ENCODE data around the gene TMEM132E.

Gene TMEM132E

DNA sequence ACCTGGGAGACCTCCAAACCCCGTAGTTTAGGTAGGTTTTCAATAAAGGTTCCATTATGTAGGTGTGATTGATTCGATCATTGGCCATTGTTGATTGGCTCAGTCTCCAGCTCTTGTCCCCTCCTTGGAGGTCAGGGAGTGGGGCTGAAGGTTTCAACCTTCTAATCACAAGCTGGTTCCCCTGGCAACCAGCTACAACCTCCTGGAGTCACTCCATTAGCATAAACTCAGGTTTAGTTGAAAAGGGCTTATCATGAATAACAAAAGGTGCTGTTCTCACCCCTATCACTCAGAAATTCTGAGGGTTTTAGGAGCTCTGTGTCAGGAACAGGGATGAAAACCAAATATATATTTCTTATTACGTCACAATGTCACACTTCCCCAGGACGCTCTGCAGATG, 28.5 kb downstream of the TMEM132E start:
- Histone ChIP-seq H3K4me1 (peaks cover 0 to 5% (median 4%) of the 10 kb centered on the region in 10 experiments; a peak in 2 of 20 replicates), H3K27ac (no peak overlapping the region), H3K36me3 (no peaks in the 10 kb centered on the region), H3K9ac (no peak overlapping the region), H3K27me3 (peaks cover 0 to 14% (median 0%) of the 10 kb centered on the region in 11 experiments; a peak in 3 of 22 replicates), H3K9me3 (replicated peaks in 1 of 11) (no peaks in the 10 kb centered on the region), H3K4me3 (no peak overlapping the region), H3K4me2 (no peak overlapping the region), H4K20me1 (peaks cover 0 to 3% (median 0%) of the 10 kb centered on the region in 11 experiments; a peak in 2 of 22 replicates)
- no peak for TF ChIP-seq Cebpa-rat (IDR thresholded peaks at IDR 0.05)

DNA sequence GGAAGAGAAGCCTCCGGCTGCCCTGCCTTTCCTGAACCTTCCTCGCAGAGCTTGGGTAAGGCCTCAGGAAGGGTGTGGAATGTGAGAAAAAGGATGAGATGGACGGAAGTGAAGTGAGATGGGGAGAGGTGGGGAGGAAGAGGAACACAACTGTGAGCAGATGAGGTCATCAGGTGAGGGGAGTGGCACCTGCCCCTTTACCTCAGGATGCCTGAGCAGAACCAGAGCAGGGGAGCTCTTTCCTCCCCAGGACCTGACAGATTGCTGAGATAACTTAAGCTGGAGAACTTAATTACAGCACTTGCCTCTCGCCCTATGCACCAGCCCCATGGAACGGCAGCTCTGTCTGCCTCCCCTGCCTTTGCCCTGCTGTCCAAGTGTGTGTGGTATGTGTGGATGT, 29.8 kb downstream of the TMEM132E start:
- peaks cover 0 to 14% (median 0%) of the 10 kb centered on the region in 11 experiments; a peak in 3 of 22 replicates for H3K27me3 ChIP-seq
- H3K4me2 ChIP-seq, result no peak overlapping the region
- no peak overlapping the region for H3K27ac ChIP-seq
- no peaks in the 10 kb centered on the region for H3K9me3 ChIP-seq (replicated peaks in 1 of 11)
- H3K36me3 ChIP-seq, result no peaks in the 10 kb centered on the region
- no peak overlapping the region for H3K9ac ChIP-seq
- no peak overlapping the region for H3K4me3 ChIP-seq
- peaks cover 0 to 15% (median 14%) of the 10 kb centered on the region in 10 experiments; a peak in 13 of 20 replicates for H3K4me1 ChIP-seq
- no peaks in the 10 kb centered on the region; a peak in 1 of 22 replicates for H4K20me1 ChIP-seq
- TF ChIP-seq Cebpa-rat (IDR thresholded peaks at IDR 0.05), result no peak

DNA sequence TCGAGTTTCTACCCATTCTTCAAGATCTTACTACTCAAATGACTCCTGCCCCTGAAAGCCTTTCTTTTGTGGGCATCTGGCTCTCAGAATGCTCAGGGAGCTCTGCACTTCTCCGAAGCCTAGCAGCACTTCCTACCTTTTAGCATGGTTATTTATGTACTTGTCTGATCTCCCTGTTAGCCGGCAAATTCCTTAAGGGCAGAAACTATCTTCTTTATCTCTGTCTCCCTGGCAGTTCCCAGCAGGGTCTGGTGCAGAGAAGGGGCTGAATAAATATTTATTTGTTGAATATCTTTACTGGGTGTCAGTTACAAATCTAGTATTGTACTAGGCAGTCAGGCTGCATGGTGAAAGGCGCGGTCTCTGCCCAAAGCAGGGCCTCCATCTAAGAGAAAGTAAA, 30.7 kb downstream of the TMEM132E start:
- no peaks in the 10 kb centered on the region for H3K9me3 ChIP-seq (replicated peaks in 1 of 11)
- H4K20me1 ChIP-seq, result no peaks in the 10 kb centered on the region; a peak in 1 of 22 replicates
- H3K4me3 ChIP-seq, result no peak overlapping the region
- no peaks in the 10 kb centered on the region for H3K36me3 ChIP-seq
- H3K4me2 ChIP-seq, result no peak overlapping the region
- peaks cover 0 to 14% (median 0%) of the 10 kb centered on the region in 11 experiments; a peak in 3 of 22 replicates for H3K27me3 ChIP-seq
- H3K27ac ChIP-seq, result no peak overlapping the region
- TF ChIP-seq Cebpa-rat (IDR thresholded peaks at IDR 0.05), result no peak
- H3K4me1 ChIP-seq, result peaks cover 0 to 23% (median 21%) of the 10 kb centered on the region in 10 experiments; a peak in 18 of 20 replicates
- H3K9ac ChIP-seq, result no peak overlapping the region

DNA sequence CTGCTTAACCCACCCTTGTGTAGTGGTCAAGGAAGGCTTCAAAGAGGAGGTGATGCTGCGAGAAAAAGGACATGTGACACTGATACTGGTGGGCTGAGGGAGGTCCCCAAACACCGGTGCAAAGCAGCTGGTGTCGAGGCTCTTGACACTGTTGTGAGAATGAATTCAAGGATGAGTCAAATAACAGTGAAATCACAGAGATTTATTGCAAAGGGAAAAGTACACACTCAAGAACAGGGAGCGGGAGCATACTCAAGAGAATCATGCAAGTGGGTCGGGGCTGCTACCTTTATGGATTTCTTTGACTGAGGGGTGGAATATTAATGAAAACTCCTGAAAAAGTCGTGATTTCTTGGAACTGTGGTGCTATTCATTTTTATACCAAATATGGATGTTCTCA, 31.1 kb downstream of the TMEM132E start:
- Histone ChIP-seq H3K27ac (no peak overlapping the region), H3K4me3 (no peak overlapping the region), H3K9ac (no peak overlapping the region)

DNA sequence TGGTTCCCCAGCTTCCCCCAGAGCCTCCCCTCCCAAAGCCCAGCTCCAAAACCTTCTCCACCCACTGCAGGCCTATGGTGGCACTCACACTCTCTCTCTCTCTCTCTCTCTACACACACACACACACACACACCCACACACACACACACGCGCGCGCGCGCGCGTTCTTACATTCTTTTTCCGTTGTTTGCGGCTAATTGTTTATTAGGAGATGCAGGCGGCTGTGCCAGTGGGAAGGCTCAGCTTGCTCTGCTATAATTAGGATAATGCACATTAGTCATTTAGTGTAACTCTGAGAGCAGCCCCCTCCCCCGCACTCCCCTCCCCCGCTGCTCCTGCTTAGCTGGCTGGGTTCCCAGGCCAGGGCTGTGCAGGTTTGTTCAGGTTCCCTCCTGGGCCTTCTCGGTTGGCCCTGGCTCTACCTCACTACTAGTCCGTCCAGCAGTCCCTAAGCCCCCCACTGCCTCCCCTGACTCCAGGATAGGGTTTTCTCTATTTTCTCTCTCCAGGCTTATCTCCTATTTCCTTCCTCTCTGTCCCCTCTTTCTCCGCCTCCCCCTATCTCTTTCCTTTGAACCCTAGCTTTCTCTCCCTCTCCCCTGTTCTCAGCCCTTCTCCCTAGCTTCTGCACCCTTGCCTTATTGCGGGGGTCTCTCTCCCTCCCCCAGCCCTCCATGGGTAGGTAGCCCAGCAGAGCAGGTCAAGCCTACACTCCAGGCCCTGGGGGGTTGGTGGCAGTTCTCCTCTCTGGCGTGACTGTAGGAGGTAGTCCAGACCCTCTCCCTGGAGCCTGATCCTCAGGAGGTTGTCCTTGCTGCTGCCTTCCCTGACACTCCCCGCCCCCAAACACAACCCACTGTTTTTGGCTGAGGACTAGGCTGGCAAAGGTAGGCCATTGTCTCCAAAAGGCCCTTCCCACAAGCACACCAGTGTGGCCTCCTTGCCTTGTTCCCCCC, 34.0 kb downstream of the TMEM132E start:
- H3K27me3 ChIP-seq, result peaks cover 0 to 5% (median 0%) of the 10 kb centered on the region in 11 experiments; a peak in 3 of 22 replicates
- H3K4me2 ChIP-seq, result peak overlapping the region in 9 of 11 experiments; percentile 9 to 80 (median 62); a peak in 16 of 22 replicates
- no peaks in the 10 kb centered on the region for H4K20me1 ChIP-seq
- H3K27ac ChIP-seq, result no peak overlapping the region
- no peak for TF ChIP-seq Cebpa-rat (IDR thresholded peaks at IDR 0.05)
- peaks cover 14 to 46% (median 41%) of the 10 kb centered on the region in 10 experiments for H3K4me1 ChIP-seq
- no peaks in the 10 kb centered on the region for H3K36me3 ChIP-seq
- H3K4me3 ChIP-seq, result no peak overlapping the region
- no peak overlapping the region; a peak in 1 of 22 replicates for H3K9ac ChIP-seq
- H3K9me3 ChIP-seq (replicated peaks in 1 of 11), result no peaks in the 10 kb centered on the region

More for the DNA sequence above, 31.1 kb downstream of the TMEM132E start:
- Histone ChIP-seq H3K4me2 (no peak overlapping the region), H3K9me3 (replicated peaks in 1 of 11) (no peaks in the 10 kb centered on the region), H4K20me1 (no peaks in the 10 kb centered on the region; a peak in 1 of 22 replicates), H3K36me3 (no peaks in the 10 kb centered on the region), H3K4me1 (peaks cover 4 to 28% (median 26%) of the 10 kb centered on the region in 10 experiments), H3K27me3 (peaks cover 0 to 14% (median 0%) of the 10 kb centered on the region in 11 experiments; a peak in 3 of 22 replicates)
- no peak for TF ChIP-seq Cebpa-rat (IDR thresholded peaks at IDR 0.05)

DNA sequence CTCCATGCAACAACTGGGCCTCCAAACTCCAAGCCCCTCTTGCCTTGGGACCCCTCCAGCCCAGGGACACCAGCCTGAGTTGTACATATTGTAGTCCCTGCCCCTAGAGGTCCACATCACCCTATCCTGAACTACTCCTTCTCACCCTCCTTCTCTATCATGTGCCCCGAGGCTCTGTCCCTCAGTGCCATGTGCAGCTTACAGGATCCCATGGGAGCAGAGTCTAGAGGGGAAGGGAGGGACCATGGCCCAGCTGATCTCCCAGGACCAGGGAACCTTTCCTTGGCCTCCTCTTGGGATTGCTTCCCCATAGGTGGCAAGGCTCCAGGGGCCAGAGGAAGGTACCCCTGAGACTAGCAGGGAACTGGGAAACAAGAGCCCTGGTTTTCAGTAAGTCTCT, 35.3 kb downstream of the TMEM132E start:
- TF ChIP-seq Cebpa-rat (IDR thresholded peaks at IDR 0.05), result no peak
- Histone ChIP-seq H3K27ac (peak overlapping the region in 2 of 11 experiments; percentile 22 to 43; a peak in 2 of 22 replicates), H3K4me2 (peak overlapping the region in 10 of 11 experiments; percentile 39 to 82 (median 74); a peak in 18 of 22 replicates), H3K9me3 (replicated peaks in 1 of 11) (no peaks in the 10 kb centered on the region), H3K27me3 (no peaks in the 10 kb centered on the region), H3K4me1 (peaks cover 14 to 46% (median 41%) of the 10 kb centered on the region in 10 experiments), H3K9ac (0 out of 22 replicates have a peak overlapping the region, but pooled peaks of 1 of the 11 experiments have one; percentile 0), H3K36me3 (no peaks in the 10 kb centered on the region), H4K20me1 (no peaks in the 10 kb centered on the region), H3K4me3 (no peak overlapping the region)

DNA sequence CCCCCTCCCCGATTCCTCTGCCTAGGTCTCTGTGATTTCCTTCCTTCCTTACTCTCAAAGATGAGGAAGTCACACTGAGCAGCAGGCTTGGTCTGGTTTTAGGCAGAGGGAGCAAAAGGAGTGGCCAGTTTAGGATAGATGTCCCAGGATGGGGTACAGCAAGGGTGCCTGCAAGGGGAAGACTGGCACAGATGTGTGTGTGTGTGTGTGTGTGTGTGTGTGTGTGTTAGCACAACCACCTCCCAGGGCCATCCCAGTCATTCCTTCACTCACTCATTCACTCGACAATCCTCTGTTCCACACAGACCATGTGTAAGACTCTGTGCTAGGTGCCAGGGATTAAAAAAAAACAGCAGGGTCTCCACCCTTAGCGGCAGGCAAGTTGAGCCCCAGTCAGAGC, 35.9 kb downstream of the TMEM132E start:
- Histone ChIP-seq H3K27ac (peak overlapping the region in 2 of 11 experiments; percentile 22 to 43; a peak in 3 of 22 replicates), H3K4me1 (peaks cover 14 to 46% (median 41%) of the 10 kb centered on the region in 10 experiments), H3K9me3 (replicated peaks in 1 of 11) (no peaks in the 10 kb centered on the region)

DNA sequence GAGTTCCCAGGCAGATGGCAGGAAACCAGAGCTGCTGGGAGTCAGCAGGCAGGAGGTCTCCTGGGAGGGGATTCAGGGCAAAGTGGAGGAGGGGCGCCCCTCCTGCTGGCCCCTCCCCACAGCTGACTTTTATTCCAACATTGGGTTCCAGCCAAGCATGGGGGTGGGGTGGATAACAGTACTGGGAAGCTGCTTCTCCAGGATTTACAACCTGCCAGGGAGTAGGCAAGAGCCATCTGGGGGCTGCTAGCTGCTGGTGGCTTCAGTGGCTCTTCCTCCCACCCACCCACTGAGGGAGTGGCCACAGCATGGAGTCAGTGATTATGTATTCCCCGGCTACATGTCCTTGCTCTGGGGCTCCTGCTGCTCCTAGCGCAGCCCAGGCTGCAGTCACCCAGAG, 36.8 kb downstream of the TMEM132E start:
- Histone ChIP-seq H3K27ac (peak overlapping the region in 1 of 11 experiments; percentile 15; a peak in 2 of 22 replicates), H3K4me1 (peaks cover 14 to 46% (median 41%) of the 10 kb centered on the region in 10 experiments), H3K9ac (peak overlapping the region in 1 of 11 experiments; percentile 17; a peak in 1 of 22 replicates), H3K9me3 (replicated peaks in 1 of 11) (no peaks in the 10 kb centered on the region), H3K4me2 (peak overlapping the region; percentile 26 to 82 (median 73); a peak in 21 of 22 replicates), H4K20me1 (no peaks in the 10 kb centered on the region), H3K36me3 (no peaks in the 10 kb centered on the region), H3K4me3 (no peak overlapping the region), H3K27me3 (no peaks in the 10 kb centered on the region)
- TF ChIP-seq Cebpa-rat (IDR thresholded peaks at IDR 0.05), result no peak

More for the DNA sequence above, 35.9 kb downstream of the TMEM132E start:
- TF ChIP-seq Cebpa-rat (IDR thresholded peaks at IDR 0.05), result no peak
- Histone ChIP-seq H3K4me3 (no peak overlapping the region), H4K20me1 (no peaks in the 10 kb centered on the region), H3K36me3 (no peaks in the 10 kb centered on the region), H3K4me2 (peak overlapping the region; percentile 34 to 82 (median 73); a peak in 20 of 22 replicates), H3K27me3 (no peaks in the 10 kb centered on the region), H3K9ac (peak overlapping the region in 1 of 11 experiments; percentile 0; a peak in 1 of 22 replicates)

DNA sequence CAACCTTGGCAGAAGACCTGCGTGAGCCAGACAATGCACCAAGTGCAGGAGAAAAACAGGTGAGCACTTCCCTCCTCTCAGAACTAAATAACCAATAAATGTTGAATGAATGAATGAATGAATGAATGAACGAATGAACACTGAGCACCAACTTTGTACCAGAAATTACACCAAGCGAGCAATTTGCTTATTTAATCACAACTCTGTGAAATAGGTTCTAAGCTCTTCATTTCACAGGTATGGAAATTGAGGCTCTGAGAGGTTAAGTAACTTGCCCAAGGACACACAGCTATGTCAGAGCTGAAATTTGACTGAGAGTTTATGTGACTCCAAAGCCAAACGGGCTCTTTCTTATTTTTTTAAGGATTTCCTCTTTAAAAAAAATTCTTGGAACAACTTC, 38.0 kb downstream of the TMEM132E start:
- Histone ChIP-seq H3K27me3 (no peaks in the 10 kb centered on the region), H3K9me3 (replicated peaks in 1 of 11) (no peaks in the 10 kb centered on the region), H3K4me3 (no peak overlapping the region), H3K4me1 (peaks cover 14 to 41% (median 36%) of the 10 kb centered on the region in 10 experiments), H3K36me3 (no peaks in the 10 kb centered on the region), H4K20me1 (no peaks in the 10 kb centered on the region), H3K9ac (no peak overlapping the region), H3K4me2 (no peak overlapping the region), H3K27ac (no peak overlapping the region)
- no peak for TF ChIP-seq Cebpa-rat (IDR thresholded peaks at IDR 0.05)
